Neural cell (in vitro differentiated cells): Measurements from ENCODE around the gene WDR36.

Experiments
- CTCF ChIP-seq: fragments of 450-650 bp; IDR thresholded peaks from 2 replicates; pipeline ENCODE4 v1.5.1; 2014; ENCODE audit warnings: antibody characterized with exemption, mild to moderate bottlenecking, moderate library complexity; ENCODE audit not compliant: poor library complexity, severe bottlenecking
- EP300 ChIP-seq: fragments of 450-650 bp; conservative IDR thresholded peaks from 2 replicates; pipeline ENCODE4 v1.6.1; 2014; ENCODE audit warnings: antibody characterized with exemption, mild to moderate bottlenecking, moderate library complexity; ENCODE audit not compliant: poor library complexity, severe bottlenecking
- EZH2 ChIP-seq: fragments of 200-600, 300-800 bp; shearing (Covaris generic), sonication (generic); IDR thresholded peaks from 2 replicates; pipeline ENCODE4 v1.6.1; 2014; ENCODE audit warnings: antibody characterized with exemption, low read length, borderline replicate concordance, mild to moderate bottlenecking; ENCODE audit not compliant: insufficient read depth, poor library complexity, severe bottlenecking
- POLR2AphosphoS5 ChIP-seq: IDR thresholded peaks from 2 replicates; pipeline ENCODE4 v1.6.1; 2012
- RAD21 ChIP-seq: fragments of 450-650 bp; conservative IDR thresholded peaks from 2 replicates; pipeline ENCODE4 v1.6.1; 2014; ENCODE audit warnings: antibody characterized with exemption, mild to moderate bottlenecking, moderate library complexity
- TAF1 ChIP-seq: IDR thresholded peaks from 2 replicates; pipeline ENCODE4 v1.6.1; 2012; ENCODE audit warnings: low read depth

DNA sequence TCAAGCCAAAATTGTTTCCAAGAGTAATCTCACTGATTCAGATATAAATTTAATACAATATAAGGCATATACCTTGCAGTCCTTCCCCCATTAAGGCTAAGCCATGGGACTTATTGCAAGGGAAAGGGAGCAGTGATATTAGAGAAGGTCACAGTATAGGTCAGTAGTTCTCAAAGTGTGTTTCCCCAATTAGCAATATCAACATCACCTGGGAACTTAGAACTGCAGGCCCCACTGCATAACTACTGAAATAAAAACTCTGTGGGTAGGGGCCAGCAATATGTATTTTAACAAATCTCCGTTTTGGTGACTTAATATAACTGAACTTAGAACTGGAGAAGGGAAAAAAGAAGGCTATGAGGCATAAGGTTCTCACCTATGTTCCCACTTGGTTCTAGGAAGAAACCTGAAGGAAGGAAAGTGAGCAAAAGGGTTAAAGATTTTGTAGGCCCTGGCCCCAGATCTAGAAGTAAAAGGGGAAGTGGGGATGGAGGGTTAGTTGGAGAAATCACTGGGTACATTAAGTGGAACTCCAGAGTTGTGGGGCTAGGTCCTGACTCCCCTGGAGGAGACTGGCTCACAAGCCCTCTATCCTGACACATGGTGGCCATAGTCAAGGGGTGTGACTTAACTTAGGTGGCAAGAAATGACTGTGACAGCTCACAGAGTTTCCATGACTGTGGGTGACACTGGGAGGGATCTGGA, 40.7 kb downstream of the WDR36 start:
- TF ChIP-seq CTCF (no peak), POLR2AphosphoS5 (no peak), EZH2 (no peak), EP300 (no peak), TAF1 (no peak), RAD21 (no peak)
